Calu3 (cell line): Measurements from ENCODE around the gene HMGCLL1. TPM values are rescaled to one million over a fixed set of nuclear protein-coding genes. Genes with fewer than 3 reads are reported as not detected.

Experiments used
- BruUV-seq: library from RNA; stranded (reverse); fragments of 400-500 nt; replicated peaks from 2 replicates; lab custom pipeline; 2021; lab: Mats Ljungman, UMichigan
- CTCF ChIA-PET: fragments of 300-600 bp; sonication (Branson Sonifier 250); formaldehyde crosslinking; loops from one replicate; lab custom pipeline; 2022; ENCODE audit warnings: antibody characterized with exemption; lab: Charles Lee
- DNase-seq: peaks from one replicate; pipeline ENCODE4 v3.0.0; 2022
- H3K27ac Mint-ChIP-seq: one replicate; pipeline ENCODE4 v1.8.0; 2022; ENCODE audit warnings: mixed read lengths; ENCODE audit not compliant: unreplicated experiment
- H3K27me3 Mint-ChIP-seq: one replicate; pipeline ENCODE4 v1.8.0; 2022; ENCODE audit warnings: mixed read lengths; ENCODE audit not compliant: unreplicated experiment
- H3K36me3 Mint-ChIP-seq: one replicate; pipeline ENCODE4 v1.8.0; 2022; ENCODE audit warnings: mild to moderate bottlenecking, moderate library complexity, mixed read lengths; ENCODE audit not compliant: insufficient read depth, unreplicated experiment
- H3K4me1 Mint-ChIP-seq: one replicate; pipeline ENCODE4 v1.8.0; 2022; ENCODE audit warnings: mild to moderate bottlenecking, low read depth, mixed read lengths; ENCODE audit not compliant: unreplicated experiment
- H3K4me3 Mint-ChIP-seq: one replicate; pipeline ENCODE4 v1.8.0; 2022; ENCODE audit warnings: mild to moderate bottlenecking, low read depth, moderate library complexity, mixed read lengths; ENCODE audit not compliant: unreplicated experiment
- H3K9me3 Mint-ChIP-seq: one replicate; pipeline ENCODE4 v1.8.0; 2022; ENCODE audit warnings: low read depth, mixed read lengths; ENCODE audit not compliant: unreplicated experiment
- intact Hi-C: fragments of 100-400 bp; cut with micrococcal nuclease; formaldehyde crosslinking; loops from one replicate; pipeline ENCODE4 v1.10.0; 2022; ENCODE audit not compliant: unreplicated experiment
- total RNA-seq: library from RNA; stranded (reverse); gene quantifications from 2 replicates; pipeline ENCODE4 v1.2.3, GENCODE V29; 2022
- TF ChIP-seq, protein P1 (sequence below): fragments of 200-600 bp; IDR thresholded peaks from one replicate; pipeline ENCODE4 v1.8.0; 2022; ENCODE audit warnings: antibody characterized with exemption; ENCODE audit not compliant: unreplicated experiment

The HMGCLL1 gene
- total RNA-seq, 1 experiment from 2014 or later = not detected

DNA sequence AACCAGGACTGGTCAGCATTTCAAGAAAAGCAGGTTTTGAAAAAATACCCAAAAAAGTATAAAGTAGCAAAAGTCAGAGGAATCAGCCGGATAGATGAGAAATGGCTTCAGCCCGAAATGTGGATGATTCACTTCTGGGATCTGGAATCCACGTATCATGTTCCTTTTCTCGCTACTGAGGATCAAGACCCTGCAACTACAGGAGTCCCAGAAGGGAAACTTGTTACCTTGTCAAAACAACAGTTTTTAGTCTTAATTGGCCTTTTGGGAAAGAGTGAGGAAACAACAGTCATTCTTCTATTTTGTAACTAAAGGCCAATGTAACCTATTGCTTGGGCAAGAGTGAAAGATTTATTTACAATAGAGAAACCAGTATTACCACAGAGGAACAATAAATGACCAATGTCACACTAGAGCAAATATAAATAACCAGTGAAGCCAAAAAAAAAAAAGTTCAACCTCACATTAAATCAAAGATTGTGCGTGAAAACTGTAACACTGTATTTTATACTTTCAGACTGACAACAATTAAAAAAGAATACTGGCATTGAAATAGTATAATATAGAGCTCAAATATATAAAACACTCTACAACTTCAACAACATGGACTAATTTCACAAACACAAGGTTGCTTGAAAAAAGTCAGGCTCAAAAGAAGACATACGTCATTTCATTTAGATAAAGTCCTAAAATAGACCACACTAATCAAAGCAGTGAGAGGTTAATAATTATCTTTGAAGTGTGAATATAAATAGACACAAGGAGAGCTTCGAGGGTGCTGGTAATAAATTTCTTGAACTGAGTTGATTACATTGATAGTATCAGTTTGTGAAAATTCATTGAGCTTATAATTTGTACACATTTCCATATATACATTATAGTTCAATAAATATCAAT lies 135.5 kb downstream of the HMGCLL1 start:
- intact Hi-C loops = loop anchor here (2.0 to 10.0 kb wide), 2 partner anchors 443 to 851 kb away; no protein-coding TSS in a partner anchor
- Mint-ChIP-seq H3K4me3 (no peak overlapping the region), H3K27me3 (peaks cover 8% of the 10 kb centered on the region), H3K9me3 (no peaks in the 10 kb centered on the region), H3K36me3 (no peaks in the 10 kb centered on the region), H3K27ac (no peak overlapping the region), H3K4me1 (no peaks in the 10 kb centered on the region)
- CTCF ChIA-PET = interaction anchor here (0.7 kb wide), 1 partner anchor 828 kb away, joined by 3 read pairs; no protein-coding TSS in a partner anchor
- no peak for DNase-seq
- TF ChIP-seq, protein P1, sequence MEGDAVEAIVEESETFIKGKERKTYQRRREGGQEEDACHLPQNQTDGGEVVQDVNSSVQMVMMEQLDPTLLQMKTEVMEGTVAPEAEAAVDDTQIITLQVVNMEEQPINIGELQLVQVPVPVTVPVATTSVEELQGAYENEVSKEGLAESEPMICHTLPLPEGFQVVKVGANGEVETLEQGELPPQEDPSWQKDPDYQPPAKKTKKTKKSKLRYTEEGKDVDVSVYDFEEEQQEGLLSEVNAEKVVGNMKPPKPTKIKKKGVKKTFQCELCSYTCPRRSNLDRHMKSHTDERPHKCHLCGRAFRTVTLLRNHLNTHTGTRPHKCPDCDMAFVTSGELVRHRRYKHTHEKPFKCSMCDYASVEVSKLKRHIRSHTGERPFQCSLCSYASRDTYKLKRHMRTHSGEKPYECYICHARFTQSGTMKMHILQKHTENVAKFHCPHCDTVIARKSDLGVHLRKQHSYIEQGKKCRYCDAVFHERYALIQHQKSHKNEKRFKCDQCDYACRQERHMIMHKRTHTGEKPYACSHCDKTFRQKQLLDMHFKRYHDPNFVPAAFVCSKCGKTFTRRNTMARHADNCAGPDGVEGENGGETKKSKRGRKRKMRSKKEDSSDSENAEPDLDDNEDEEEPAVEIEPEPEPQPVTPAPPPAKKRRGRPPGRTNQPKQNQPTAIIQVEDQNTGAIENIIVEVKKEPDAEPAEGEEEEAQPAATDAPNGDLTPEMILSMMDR = no peak
- BruUV-seq = no TSS peak

DNA sequence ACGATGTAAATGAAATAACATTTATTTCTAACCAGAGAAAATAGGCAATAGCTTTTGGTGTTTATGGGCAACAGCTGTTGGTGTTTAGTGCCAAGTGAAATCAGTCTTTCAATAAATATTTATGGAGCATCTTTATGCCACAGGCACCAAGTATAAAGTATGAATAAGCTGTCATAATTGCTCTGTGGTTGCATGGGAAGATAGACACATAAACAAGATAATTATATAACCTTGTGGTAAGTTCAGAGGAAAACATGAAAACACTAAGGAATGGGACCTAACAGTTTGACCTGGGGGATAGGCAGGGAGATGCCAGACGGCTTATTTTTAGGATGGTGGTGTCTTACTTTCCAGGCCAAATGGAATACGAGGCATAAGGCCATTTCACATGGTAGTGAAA lies 140.8 kb downstream of the HMGCLL1 start:
- intact Hi-C loops = no loop called here

DNA sequence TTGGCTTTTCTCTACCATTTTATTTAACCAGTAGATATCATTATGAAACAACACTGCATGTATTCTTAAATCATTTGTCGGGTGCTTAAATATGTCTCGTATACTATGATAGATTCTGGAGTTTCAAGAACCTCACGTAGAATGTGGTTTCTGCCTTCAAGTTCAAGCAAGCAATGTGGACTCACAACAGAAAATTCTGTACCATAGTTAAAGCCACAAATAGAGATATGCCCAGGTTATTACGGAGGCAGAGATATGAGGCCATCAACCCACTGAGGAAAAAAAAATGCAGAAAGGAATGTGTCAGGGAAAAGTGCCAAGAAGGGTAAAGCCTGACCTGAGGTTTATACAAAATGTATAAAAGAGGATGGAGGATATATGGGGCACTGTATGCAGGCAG lies 141.9 kb downstream of the HMGCLL1 start:
- peaks cover 8% of the 10 kb centered on the region for H3K27me3 Mint-ChIP-seq

More for the DNA sequence above, 140.8 kb downstream of the HMGCLL1 start:
- Mint-ChIP-seq H3K4me1 (peaks cover 5% of the 10 kb centered on the region), H3K36me3 (no peaks in the 10 kb centered on the region), H3K9me3 (no peaks in the 10 kb centered on the region), H3K27me3 (peaks cover 8% of the 10 kb centered on the region), H3K27ac (no peak overlapping the region), H3K4me3 (no peak overlapping the region)
- DNase-seq = no peak
- TF ChIP-seq, protein P1 = no peak
- CTCF ChIA-PET = no interaction called here
- BruUV-seq = no TSS peak

DNA sequence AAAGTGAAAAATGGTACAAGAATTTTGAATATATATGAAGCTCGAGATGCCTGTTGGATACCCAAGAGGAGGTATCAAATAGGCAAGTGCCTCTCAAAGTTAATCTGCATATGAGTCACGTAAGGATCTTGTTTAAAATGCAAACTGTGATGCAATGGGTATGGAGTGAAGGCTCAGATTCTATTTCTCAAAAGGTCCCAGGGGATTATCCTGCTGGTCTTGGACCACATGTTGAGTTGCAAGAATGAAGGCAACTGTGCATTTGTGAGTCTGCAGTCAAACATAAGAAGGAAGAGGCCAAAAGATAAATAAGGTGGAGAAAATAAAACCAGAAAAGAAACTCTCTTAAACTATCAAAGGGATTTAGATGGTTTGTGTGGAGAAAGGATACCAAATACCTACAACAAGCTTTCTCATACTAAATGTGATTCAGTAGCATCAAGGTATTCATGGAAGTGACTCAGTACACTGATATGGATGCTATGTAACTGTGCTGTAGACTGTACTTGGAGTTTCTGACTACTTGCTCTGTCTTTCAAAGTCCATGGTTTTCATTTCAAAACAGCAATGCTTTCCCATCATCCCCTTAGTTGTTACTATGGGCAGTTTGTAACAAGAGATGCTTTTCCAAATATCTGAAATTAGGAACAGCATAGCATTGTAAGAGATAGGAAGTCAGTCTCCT lies 145.4 kb downstream of the HMGCLL1 start:
- H3K27me3 Mint-ChIP-seq = no peaks in the 10 kb centered on the region
- H3K36me3 Mint-ChIP-seq = no peaks in the 10 kb centered on the region
- intact Hi-C loops = no loop called here
- CTCF ChIA-PET = interaction anchor here (0.6 kb wide), 2 partner anchors 11 to 24 kb away, joined by 4 to 12 read pairs; no protein-coding TSS in a partner anchor
- H3K4me3 Mint-ChIP-seq = no peak overlapping the region
- TF ChIP-seq, protein P1 = no peak
- DNase-seq = no peak
- no TSS peak for BruUV-seq
- peaks cover 8% of the 10 kb centered on the region for H3K4me1 Mint-ChIP-seq
- H3K27ac Mint-ChIP-seq = no peak overlapping the region
- no peaks in the 10 kb centered on the region for H3K9me3 Mint-ChIP-seq

More for the DNA sequence above, 141.9 kb downstream of the HMGCLL1 start:
- intact Hi-C loops = no loop called here
- TF ChIP-seq, protein P1 = no peak
- H3K4me3 Mint-ChIP-seq = no peak overlapping the region
- DNase-seq = no peak
- CTCF ChIA-PET = no interaction called here
- peaks cover 8% of the 10 kb centered on the region for H3K4me1 Mint-ChIP-seq
- no peaks in the 10 kb centered on the region for H3K36me3 Mint-ChIP-seq
- BruUV-seq = no TSS peak
- no peak overlapping the region for H3K27ac Mint-ChIP-seq
- H3K9me3 Mint-ChIP-seq = no peaks in the 10 kb centered on the region
